Panc1 (cell line): Measurements from ENCODE around the gene AVL9.

Experiments
- CTCF ChIP-seq: fragments of 450-650 bp; IDR thresholded peaks from 2 replicates; pipeline ENCODE4 v1.5.1; 2017; ENCODE audit warnings: mild to moderate bottlenecking
- SIN3A ChIP-seq: IDR thresholded peaks from 2 replicates; pipeline ENCODE4 v1.6.1; 2012; ENCODE audit warnings: low read depth, mild to moderate bottlenecking, low read length, moderate library complexity, borderline replicate concordance; ENCODE audit not compliant: insufficient read depth

- TF ChIP-seq CTCF (no peak), SIN3A (no peak)
Measured at GRCh38 chr7:32602470-32602869, 107.2 kb downstream of the AVL9 start.
